HG03457 (cell line): ENCODE measurements around the gene ZNF655.
A peak's percentile ranks its signal among the peaks of the same experiment; 100 is the strongest.
"Not testable (repeated sequence)": the region's sequence is repeated elsewhere in the genome, so short reads cannot be mapped to it uniquely, and the experiment has no call there.

Experiments used
- ATAC-seq: cut with Tn5 transposase; IDR thresholded peaks from one replicate; pipeline ENCODE4 v1.9.1; 2021; ENCODE audit warnings: moderate number of reproducible peaks; ENCODE audit not compliant: unreplicated experiment

Gene ZNF655

GRCh38 chr7:99558306-99559174, at the start of gene ZNF655:
ZNF655 (plus strand) TSS chr7:99558642; CDS start chr7:99560560, 1,918 bp downstream.
- peak; percentile 55 for ATAC-seq

- ATAC-seq = no peak
Measured at GRCh38 chr7:99514050-99514449, 44.4 kb upstream of the ZNF655 start.

- no peak for ATAC-seq
Measured at GRCh38 chr7:99521399-99521798, 37.0 kb upstream of the ZNF655 start.

GRCh38 chr7:99525713-99526440, 32.6 kb upstream of the ZNF655 start:
- no peak for ATAC-seq

GRCh38 chr7:99531354-99531765, 27.1 kb upstream of the ZNF655 start:
- no peak for ATAC-seq

- no peak for ATAC-seq
Measured at GRCh38 chr7:99535667-99536066, 22.8 kb upstream of the ZNF655 start.

- ATAC-seq = no peak
Measured at GRCh38 chr7:99539213-99539811, 19.1 kb upstream of the ZNF655 start.

- no peak for ATAC-seq
Measured at GRCh38 chr7:99540542-99540941, 17.9 kb upstream of the ZNF655 start.

- no peak for ATAC-seq
Measured at GRCh38 chr7:99541212-99541611, 17.2 kb upstream of the ZNF655 start.

- ATAC-seq = no peak
Measured at GRCh38 chr7:99543081-99543671, 15.3 kb upstream of the ZNF655 start.

- ATAC-seq = no peak
Measured at GRCh38 chr7:99543916-99544315, 14.5 kb upstream of the ZNF655 start.

GRCh38 chr7:99545308-99545707, 13.1 kb upstream of the ZNF655 start:
- ATAC-seq = not testable (repeated sequence)

GRCh38 chr7:99549545-99549944, 8.9 kb upstream of the ZNF655 start:
- ATAC-seq = not testable (repeated sequence)

- no peak for ATAC-seq
Measured at GRCh38 chr7:99551334-99551733, 7.1 kb upstream of the ZNF655 start.

- ATAC-seq = peak; percentile 72
Measured at GRCh38 chr7:99551767-99552463, 6.5 kb upstream of the ZNF655 start, which contains the start of gene FAM200A. FAM200A (minus strand) TSS chr7:99552114; CDS start chr7:99548407, 3,707 bp downstream.

- no peak for ATAC-seq
Measured at GRCh38 chr7:99553039-99553438, 5.4 kb upstream of the ZNF655 start.

- no peak for ATAC-seq
Measured at GRCh38 chr7:99554939-99555338, 3.5 kb upstream of the ZNF655 start.

- no peak for ATAC-seq
Measured at GRCh38 chr7:99557196-99557607, 1.2 kb upstream of the ZNF655 start.

- ATAC-seq = no peak
Measured at GRCh38 chr7:99557940-99558305, 519 bp upstream of the ZNF655 start.

GRCh38 chr7:99559175-99559915, 903 bp downstream of the ZNF655 start:
- no peak for ATAC-seq
